CD8-positive, alpha-beta memory T cell (primary cell): Measurements from ENCODE around the gene POMT1. TPM values are rescaled to one million over a fixed set of nuclear protein-coding genes. Genes with fewer than 3 reads are reported as not detected.
A peak's percentile ranks its signal among the peaks of the same experiment; 100 is the strongest.

ENCODE experiments used
- CTCF ChIA-PET: fragments of 350-600 bp; sonication (Branson Sonifier 250); formaldehyde crosslinking; loops from one replicate; lab custom pipeline; 2021; ENCODE audit warnings: antibody characterized with exemption; lab: Charles Lee
- POLR2A ChIA-PET: fragments of 350-600 bp; sonication (Branson Sonifier 250); formaldehyde crosslinking; loops from one replicate; lab custom pipeline; 2021; ENCODE audit warnings: antibody characterized with exemption; lab: Charles Lee
- DNase-seq, 5 donors: peaks; one replicate each; pipeline versions ENCODE4 v3.0.0 to v3.0.0-alpha.2; 2020 to 2022; ENCODE audit warnings: mixed read lengths in 1 of 5
- H3K27ac ChIP-seq: one replicate; pipeline ENCODE4 v1.7.0; 2013; ENCODE audit warnings: low read depth, mild to moderate bottlenecking, low read length, moderate library complexity
- H3K27me3 ChIP-seq: 2 replicates; pipeline ENCODE4 v1.7.0; 2013; ENCODE audit warnings: low read length, mild to moderate bottlenecking; ENCODE audit not compliant: insufficient read depth, poor library complexity, severe bottlenecking
- H3K36me3 ChIP-seq: 2 replicates; pipeline ENCODE4 v1.7.0; 2013; ENCODE audit warnings: mild to moderate bottlenecking, low read length, moderate library complexity; ENCODE audit not compliant: insufficient read depth
- H3K4me1 ChIP-seq: 2 replicates; pipeline ENCODE4 v1.7.0; 2013; ENCODE audit warnings: mild to moderate bottlenecking, low read length, moderate library complexity; ENCODE audit not compliant: insufficient read depth
- H3K4me3 ChIP-seq: 2 replicates; pipeline ENCODE4 v1.7.0; 2013; ENCODE audit warnings: mild to moderate bottlenecking, low read length
- H3K9me3 ChIP-seq: 2 replicates; pipeline ENCODE4 v1.7.0; 2013; ENCODE audit warnings: mild to moderate bottlenecking, low read length
- H3K27ac Mint-ChIP-seq, 8 donors: one replicate each; pipeline ENCODE4 v1.8.0; 2020 to 2021; ENCODE audit warnings: mixed read lengths in 8 of 8, mild to moderate bottlenecking in 6 of 8, inconsistent platforms in 3 of 8, moderate library complexity in 3 of 8
- H3K27me3 Mint-ChIP-seq, 2 donors: one replicate each; pipeline ENCODE4 v1.8.0; 2020 to 2021; ENCODE audit warnings: mixed read lengths in 2 of 2, mild to moderate bottlenecking in 1 of 2, moderate library complexity in 1 of 2
- H3K36me3 Mint-ChIP-seq, 3 donors: one replicate each; pipeline ENCODE4 v1.8.0; 2020 to 2021; ENCODE audit warnings: mixed read lengths in 3 of 3, inconsistent platforms in 1 of 3, mild to moderate bottlenecking in 1 of 3
- H3K4me1 Mint-ChIP-seq, 3 donors: one replicate each; pipeline ENCODE4 v1.8.0; 2020 to 2021; ENCODE audit warnings: mixed read lengths in 3 of 3, inconsistent platforms in 1 of 3, mild to moderate bottlenecking in 1 of 3
- H3K4me3 Mint-ChIP-seq, 7 donors: one replicate each; pipeline ENCODE4 v1.8.0; 2020 to 2021; ENCODE audit warnings: mixed read lengths in 7 of 7, mild to moderate bottlenecking in 6 of 7, moderate library complexity in 4 of 7, inconsistent platforms in 2 of 7
- H3K9me3 Mint-ChIP-seq, 5 donors: one replicate each; pipeline ENCODE4 v1.8.0; 2020 to 2022; ENCODE audit warnings: mixed read lengths in 5 of 5, mild to moderate bottlenecking in 3 of 5, moderate library complexity in 2 of 5, inconsistent platforms in 1 of 5
- polyA plus RNA-seq: library from polyadenylated mRNA; unstranded; fragments of 300-500 nt; fragmentation: Illumina TruSeq; gene quantifications from one replicate; pipeline ENCODE4 v1.2.3, GENCODE V29; 2021
- total RNA-seq, 2 experiments: library from RNA; stranded (reverse); gene quantifications; one replicate each; pipeline ENCODE4 v1.2.3, GENCODE V29; 2021

POMT1 gene
- total and polyA plus RNA-seq, 3 experiments from 2014 or later = 18.4 to 35.3 (median 31.6) TPM

GRCh38 chr9:131554087-131554842, 51.5 kb downstream of the POMT1 start:
- peaks cover 0 to 4% (median 1%) of the 10 kb centered on the region in 3 donors for H3K4me1 Mint-ChIP-seq
- CTCF ChIA-PET = no interaction called here

GRCh38 chr9:131554843-131555351, 52.2 kb downstream of the POMT1 start:
- no peak overlapping the region for H3K4me3 ChIP-seq
- ChIA-PET POLR2A (interaction anchor here (0.6 kb wide), 1 partner anchor 162 kb away, joined by 3 read pairs; no protein-coding TSS in a partner anchor), CTCF (no interaction called here)
- H3K27me3 ChIP-seq = peaks cover 11% of the 10 kb centered on the region
- H3K27ac ChIP-seq = no peak overlapping the region
- Mint-ChIP-seq H3K36me3 (peaks cover 0 to 2% (median 0%) of the 10 kb centered on the region in 3 donors), H3K27me3 (peaks cover 29 to 43% of the 10 kb centered on the region in 2 donors), H3K4me1 (peaks cover 0 to 4% (median 1%) of the 10 kb centered on the region in 3 donors), H3K27ac (no peak overlapping the region), H3K9me3 (peaks cover 0 to 3% (median 0%) of the 10 kb centered on the region in 5 donors), H3K4me3 (peak overlapping the region in 5 of 7 donors; percentile 8 to 67 (median 49))
- no peaks in the 10 kb centered on the region for H3K4me1 ChIP-seq
- H3K9me3 ChIP-seq = no peaks in the 10 kb centered on the region
- H3K36me3 ChIP-seq = no peaks in the 10 kb centered on the region
- no peak for DNase-seq

More at GRCh38 chr9:131554087-131554842, 51.5 kb downstream of the POMT1 start:
- H3K27me3 ChIP-seq = peaks cover 11% of the 10 kb centered on the region
- POLR2A ChIA-PET = no interaction called here
- H3K4me1 ChIP-seq = no peaks in the 10 kb centered on the region
- H3K9me3 ChIP-seq = no peaks in the 10 kb centered on the region
- H3K27ac ChIP-seq = no peak overlapping the region
- peaks cover 35 to 49% of the 10 kb centered on the region in 2 donors for H3K27me3 Mint-ChIP-seq
- no peak overlapping the region for H3K4me3 ChIP-seq
- no peak for DNase-seq
- peaks cover 0 to 2% (median 0%) of the 10 kb centered on the region in 3 donors for H3K36me3 Mint-ChIP-seq
- H3K36me3 ChIP-seq = no peaks in the 10 kb centered on the region
- H3K4me3 Mint-ChIP-seq = peak overlapping the region in 1 of 7 donors; percentile 1
- H3K9me3 Mint-ChIP-seq = peaks cover 0 to 4% (median 0%) of the 10 kb centered on the region in 5 donors
- no peak overlapping the region for H3K27ac Mint-ChIP-seq

- Mint-ChIP-seq H3K27me3 (peaks cover 24 to 36% of the 10 kb centered on the region in 2 donors), H3K36me3 (peaks cover 0 to 2% (median 0%) of the 10 kb centered on the region in 3 donors), H3K4me1 (peaks cover 0 to 4% (median 1%) of the 10 kb centered on the region in 3 donors), H3K27ac (peak overlapping the region in 1 of 8 donors; percentile 42), H3K4me3 (peak overlapping the region in 1 of 7 donors; percentile 15), H3K9me3 (peaks cover 0 to 3% (median 0%) of the 10 kb centered on the region in 5 donors)
- H3K27me3 ChIP-seq = peaks cover 11% of the 10 kb centered on the region
- no peak for DNase-seq
- H3K4me1 ChIP-seq = no peaks in the 10 kb centered on the region
- H3K9me3 ChIP-seq = no peaks in the 10 kb centered on the region
- POLR2A ChIA-PET = no interaction called here
- no peak overlapping the region for H3K27ac ChIP-seq
- no peaks in the 10 kb centered on the region for H3K36me3 ChIP-seq
- no peak overlapping the region for H3K4me3 ChIP-seq
- CTCF ChIA-PET = no interaction called here
Observed at GRCh38 chr9:131555841-131556673, 53.3 kb downstream of the POMT1 start.

GRCh38 chr9:131557855-131558548, 55.3 kb downstream of the POMT1 start:
- Mint-ChIP-seq H3K27ac (no peak overlapping the region), H3K27me3 (peaks cover 23 to 28% of the 10 kb centered on the region in 2 donors), H3K4me3 (no peak overlapping the region), H3K9me3 (peaks cover 0 to 5% (median 0%) of the 10 kb centered on the region in 5 donors), H3K36me3 (peaks cover 0 to 2% (median 0%) of the 10 kb centered on the region in 3 donors), H3K4me1 (peaks cover 0 to 4% (median 1%) of the 10 kb centered on the region in 3 donors)
- POLR2A ChIA-PET = no interaction called here
- CTCF ChIA-PET = interaction anchor here (0.9 kb wide), 1 partner anchor 208 kb away, joined by 3 read pairs; no protein-coding TSS in a partner anchor
- Histone ChIP-seq H3K36me3 (no peaks in the 10 kb centered on the region), H3K27ac (no peak overlapping the region), H3K4me1 (no peaks in the 10 kb centered on the region), H3K9me3 (no peaks in the 10 kb centered on the region), H3K4me3 (no peak overlapping the region), H3K27me3 (peaks cover 11% of the 10 kb centered on the region)
- no peak for DNase-seq

- POLR2A ChIA-PET = interaction anchor here (0.5 to 0.8 kb wide), 2 partner anchors 13 to 209 kb away, joined by 3 to 6 read pairs; no protein-coding TSS in a partner anchor
- Mint-ChIP-seq H3K27me3 (peaks cover 14 to 15% of the 10 kb centered on the region in 2 donors), H3K4me3 (no peak overlapping the region), H3K36me3 (peaks cover 0 to 2% (median 0%) of the 10 kb centered on the region in 3 donors), H3K9me3 (peaks cover 0 to 5% (median 0%) of the 10 kb centered on the region in 5 donors), H3K4me1 (peaks cover 0 to 4% (median 1%) of the 10 kb centered on the region in 3 donors), H3K27ac (no peak overlapping the region)
- Histone ChIP-seq H3K27me3 (peaks cover 5% of the 10 kb centered on the region), H3K9me3 (no peaks in the 10 kb centered on the region), H3K27ac (no peak overlapping the region), H3K4me1 (no peaks in the 10 kb centered on the region), H3K36me3 (no peaks in the 10 kb centered on the region), H3K4me3 (no peak overlapping the region)
- CTCF ChIA-PET = interaction anchor here (0.8 to 1.3 kb wide), 4 partner anchors 13 to 209 kb away, joined by 3 to 4 read pairs (median 4); no protein-coding TSS in a partner anchor
- no peak for DNase-seq
Observed at GRCh38 chr9:131559421-131560000, 56.8 kb downstream of the POMT1 start.

GRCh38 chr9:131562032-131562959, 59.6 kb downstream of the POMT1 start:
- H3K36me3 ChIP-seq = no peaks in the 10 kb centered on the region
- peaks cover 0 to 4% (median 0%) of the 10 kb centered on the region in 3 donors for H3K4me1 Mint-ChIP-seq
- H3K27ac Mint-ChIP-seq = peak overlapping the region in 1 of 8 donors; percentile 33
- H3K27me3 Mint-ChIP-seq = no peaks in the 10 kb centered on the region
- H3K9me3 ChIP-seq = no peaks in the 10 kb centered on the region
- POLR2A ChIA-PET = no interaction called here
- no peaks in the 10 kb centered on the region for H3K27me3 ChIP-seq
- DNase-seq = peak in 1 of 5 donors; percentile 13
- H3K4me3 Mint-ChIP-seq = no peak overlapping the region
- H3K4me3 ChIP-seq = no peak overlapping the region
- no peaks in the 10 kb centered on the region for H3K4me1 ChIP-seq
- H3K9me3 Mint-ChIP-seq = peaks cover 0 to 2% (median 0%) of the 10 kb centered on the region in 5 donors
- no peaks in the 10 kb centered on the region for H3K36me3 Mint-ChIP-seq
- H3K27ac ChIP-seq = no peak overlapping the region
- CTCF ChIA-PET = interaction anchor here (1.4 to 1.7 kb wide), 2 partner anchors 212 to 213 kb away, joined by 3 to 4 read pairs; no protein-coding TSS in a partner anchor
